Nephron (organoid): ENCODE results near the gene GABRR1.
A peak's percentile ranks its signal among the peaks of the same experiment; 100 is the strongest.

ENCODE experiments used
- H3K27ac Mint-ChIP-seq, 3 experiments: 2 replicates each; pipeline ENCODE4 v1.8.0; 2020; ENCODE audit warnings: mixed read lengths in 3 of 3, mild to moderate bottlenecking in 2 of 3, moderate library complexity in 1 of 3
- H3K27me3 Mint-ChIP-seq: 2 replicates; pipeline ENCODE4 v1.8.0; 2021; ENCODE audit warnings: low read depth, mild to moderate bottlenecking, moderate library complexity, mixed read lengths
- H3K36me3 Mint-ChIP-seq: 2 replicates; pipeline ENCODE4 v1.8.0; 2020; ENCODE audit warnings: low read depth, mixed read lengths
- H3K4me1 Mint-ChIP-seq: 2 replicates; pipeline ENCODE4 v1.8.0; 2020; ENCODE audit warnings: mixed read lengths
- H3K4me3 Mint-ChIP-seq, 3 experiments: 2 replicates each; pipeline ENCODE4 v1.8.0; 2020; ENCODE audit warnings: mild to moderate bottlenecking in 3 of 3, mixed read lengths in 3 of 3, moderate library complexity in 2 of 3
- H3K9me3 Mint-ChIP-seq: 2 replicates; pipeline ENCODE4 v1.8.0; 2020; ENCODE audit warnings: mixed read lengths
- CTCF ChIP-seq, 3 experiments: fragments of 200-600 bp; sonication (generic); IDR thresholded peaks; one replicate each; pipeline ENCODE4 v1.5.0; 2021; ENCODE audit warnings: antibody characterized with exemption in 3 of 3; ENCODE audit not compliant: unreplicated experiment in 3 of 3

Gene GABRR1

DNA sequence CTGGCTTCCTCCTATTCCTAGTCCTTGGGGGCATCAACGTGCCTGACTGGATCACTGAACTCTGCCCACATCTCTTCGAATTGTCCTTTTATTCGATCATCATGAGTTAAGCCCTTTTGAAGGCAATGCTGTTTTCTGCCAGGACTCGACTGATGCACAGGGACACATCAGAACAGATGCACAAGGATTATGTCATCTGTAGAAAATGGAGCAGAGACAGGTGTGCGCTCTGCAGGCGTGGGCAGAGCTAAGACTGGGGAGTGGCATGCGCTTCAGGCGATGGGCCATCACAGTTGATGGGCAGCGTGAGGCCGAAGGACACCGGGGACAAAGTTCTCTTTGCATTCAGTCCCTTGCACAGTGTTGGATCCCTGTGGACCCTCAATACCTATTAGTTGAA lies 13.1 kb downstream of the GABRR1 start:
- H3K4me1 Mint-ChIP-seq: peaks cover 27% of the 10 kb centered on the region

GRCh38 chr6:89200706-89201215 lies 16.4 kb downstream of the GABRR1 start:
- TF ChIP-seq CTCF (IDR thresholded peaks at IDR 0.05; ENCODE audit: unreplicated experiment in 3 of 3): no peak
- Mint-ChIP-seq H3K4me3 (no peak overlapping the region), H3K36me3 (no peaks in the 10 kb centered on the region)

More for the DNA sequence above, 13.1 kb downstream of the GABRR1 start:
- no peaks in the 10 kb centered on the region for H3K9me3 Mint-ChIP-seq
- H3K36me3 Mint-ChIP-seq: no peaks in the 10 kb centered on the region
- peak overlapping the region in 2 of 3 experiments; percentile 15 to 31 for H3K27ac Mint-ChIP-seq
- peaks cover 9% of the 10 kb centered on the region for H3K27me3 Mint-ChIP-seq
- no peak for TF ChIP-seq CTCF (IDR thresholded peaks at IDR 0.05; ENCODE audit: unreplicated experiment in 3 of 3)
- H3K4me3 Mint-ChIP-seq: peak overlapping the region in 1 of 3 experiments; percentile 41

DNA sequence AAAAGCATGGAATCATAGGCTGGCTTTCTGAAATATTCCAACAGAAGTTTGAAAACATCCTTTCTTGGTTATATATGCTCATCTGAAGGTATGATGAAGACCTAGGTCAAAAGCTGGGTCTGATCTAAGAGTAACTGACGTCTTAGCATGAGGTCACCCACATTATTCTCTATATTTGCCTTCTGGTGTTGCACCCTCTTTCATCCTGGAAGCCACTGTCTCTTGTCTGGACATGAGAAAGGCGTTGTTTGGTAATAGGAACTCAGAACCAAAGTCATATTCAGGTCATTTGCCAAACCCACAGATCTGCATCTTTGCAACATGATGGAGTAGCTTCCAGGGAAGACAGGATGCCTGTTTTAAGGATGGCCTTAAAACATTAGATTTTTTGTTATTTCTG lies 17.6 kb downstream of the GABRR1 start:
- no peak for TF ChIP-seq CTCF (IDR thresholded peaks at IDR 0.05; ENCODE audit: unreplicated experiment in 3 of 3)
- no peaks in the 10 kb centered on the region for H3K36me3 Mint-ChIP-seq
- peaks cover 20% of the 10 kb centered on the region for H3K4me1 Mint-ChIP-seq
- peaks cover 5% of the 10 kb centered on the region for H3K9me3 Mint-ChIP-seq
- peaks cover 11% of the 10 kb centered on the region for H3K27me3 Mint-ChIP-seq
- no peak overlapping the region for H3K4me3 Mint-ChIP-seq
- H3K27ac Mint-ChIP-seq: no peak overlapping the region

More at GRCh38 chr6:89200706-89201215, 16.4 kb downstream of the GABRR1 start:
- Mint-ChIP-seq H3K27ac (peak overlapping the region in 2 of 3 experiments; percentile 3 to 72), H3K27me3 (peaks cover 11% of the 10 kb centered on the region), H3K9me3 (no peaks in the 10 kb centered on the region), H3K4me1 (peaks cover 20% of the 10 kb centered on the region)

GRCh38 chr6:89198235-89198634 lies 18.9 kb downstream of the GABRR1 start:
- H3K36me3 Mint-ChIP-seq: no peaks in the 10 kb centered on the region
- peaks cover 11% of the 10 kb centered on the region for H3K27me3 Mint-ChIP-seq
- no peak overlapping the region for H3K4me3 Mint-ChIP-seq
- no peak overlapping the region for H3K27ac Mint-ChIP-seq
- H3K4me1 Mint-ChIP-seq: peaks cover 7% of the 10 kb centered on the region
- TF ChIP-seq CTCF (IDR thresholded peaks at IDR 0.05; ENCODE audit: unreplicated experiment in 3 of 3): no peak
- peaks cover 13% of the 10 kb centered on the region for H3K9me3 Mint-ChIP-seq

DNA sequence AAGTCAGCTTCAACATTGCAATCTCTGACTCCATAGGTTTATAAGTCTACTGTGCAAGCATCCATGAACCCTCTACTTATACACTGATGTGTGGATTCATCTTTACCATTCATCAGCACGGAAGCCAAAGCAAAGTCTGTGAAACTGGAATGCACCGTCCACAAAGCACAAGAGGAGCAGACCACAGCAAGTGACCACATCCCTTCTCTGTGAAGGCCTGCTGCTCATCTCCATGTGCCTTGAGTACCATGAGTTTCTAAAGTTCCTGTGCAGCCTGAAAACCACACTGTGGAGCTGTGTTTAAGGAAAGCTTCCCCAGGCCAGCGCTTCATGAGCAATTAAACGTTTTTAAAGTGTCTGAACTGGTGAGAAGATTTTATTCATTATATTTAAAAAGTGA lies 20.0 kb downstream of the GABRR1 start:
- Mint-ChIP-seq H3K9me3 (peaks cover 17% of the 10 kb centered on the region), H3K27ac (no peak overlapping the region), H3K4me1 (peaks cover 9% of the 10 kb centered on the region), H3K36me3 (no peaks in the 10 kb centered on the region), H3K4me3 (no peak overlapping the region), H3K27me3 (peaks cover 11% of the 10 kb centered on the region)
- TF ChIP-seq CTCF (IDR thresholded peaks at IDR 0.05; ENCODE audit: unreplicated experiment in 3 of 3): no peak

DNA sequence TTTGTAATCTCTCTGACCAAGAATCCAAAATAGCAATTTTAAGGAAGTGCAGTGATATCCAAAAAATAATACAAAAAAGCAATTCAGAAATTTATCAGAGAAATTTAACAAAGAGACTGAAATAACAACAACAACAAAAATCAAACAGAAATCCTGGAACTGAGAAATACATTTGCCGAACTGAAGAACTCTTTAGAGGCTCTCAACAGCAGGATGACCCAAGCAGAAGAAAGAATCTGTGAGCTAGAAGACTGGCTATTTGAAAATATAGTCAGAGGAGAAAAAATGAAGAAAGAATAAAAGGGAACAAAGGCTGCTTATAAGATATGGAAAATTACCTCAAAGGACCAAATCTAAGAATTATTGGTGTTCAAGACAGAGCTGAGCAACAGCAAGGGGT lies 22.6 kb downstream of the GABRR1 start:
- H3K27me3 Mint-ChIP-seq: peaks cover 6% of the 10 kb centered on the region
- peaks cover 17% of the 10 kb centered on the region for H3K9me3 Mint-ChIP-seq
- H3K36me3 Mint-ChIP-seq: no peaks in the 10 kb centered on the region
- no peak for TF ChIP-seq CTCF (IDR thresholded peaks at IDR 0.05; ENCODE audit: unreplicated experiment in 3 of 3)
- no peak overlapping the region for H3K4me3 Mint-ChIP-seq
- no peak overlapping the region for H3K27ac Mint-ChIP-seq
- peaks cover 13% of the 10 kb centered on the region for H3K4me1 Mint-ChIP-seq
